Transverse colon (tissue), 4 donors: Measurements from ENCODE around the gene CDK19.

Experiments used
- CTCF ChIP-seq, 5 experiments: fragments of 200-600 bp in 3 of 5; fragments of 450-650 bp in 2 of 5; sonication (generic) in 3 of 5; IDR thresholded peaks; 1 replicate in 2 of 5; 2 replicates in 3 of 5; pipeline ENCODE4 v1.5.1; 2016 to 2017; ENCODE audit warnings: antibody characterized with exemption in 5 of 5, inconsistent platforms in 3 of 5, mild to moderate bottlenecking in 2 of 5, moderate library complexity in 1 of 5
- EP300 ChIP-seq: sonication (generic); formaldehyde crosslinking; IDR thresholded peaks from one replicate; pipeline ENCODE4 v1.6.1; 2017; ENCODE audit warnings: antibody characterized with exemption, low read depth
- POLR2A ChIP-seq: fragments of 450-650 bp; IDR thresholded peaks from one replicate; pipeline ENCODE4 v1.6.1; 2016; ENCODE audit warnings: antibody characterized with exemption, mild to moderate bottlenecking, moderate library complexity
- POLR2AphosphoS5 ChIP-seq, 3 donors: sonication (generic); formaldehyde crosslinking; IDR thresholded peaks; one replicate each; pipeline ENCODE4 v1.6.1; 2016; ENCODE audit warnings: antibody characterized with exemption in 3 of 3

- TF ChIP-seq CTCF (IDR thresholded peaks at IDR 0.05), result no peak
- TF ChIP-seq POLR2A, result no peak
- no peak for TF ChIP-seq POLR2AphosphoS5 (IDR thresholded peaks at IDR 0.05)
- TF ChIP-seq EP300, result no peak
Observed at GRCh38 chr6:110849781-110850180, 34.5 kb upstream of the CDK19 start.
